ENCODE measurements around the gene OGT. TPM values are rescaled to one million over a fixed set of nuclear protein-coding genes. Genes with fewer than 3 reads are reported as not detected.
"Not testable (repeated sequence)": the region's sequence is repeated elsewhere in the genome, so short reads cannot be mapped to it uniquely, and the experiment has no call there.

Gene OGT
- total RNA-seq, 1 experiment from 2014 or later, result 282 TPM

DNA sequence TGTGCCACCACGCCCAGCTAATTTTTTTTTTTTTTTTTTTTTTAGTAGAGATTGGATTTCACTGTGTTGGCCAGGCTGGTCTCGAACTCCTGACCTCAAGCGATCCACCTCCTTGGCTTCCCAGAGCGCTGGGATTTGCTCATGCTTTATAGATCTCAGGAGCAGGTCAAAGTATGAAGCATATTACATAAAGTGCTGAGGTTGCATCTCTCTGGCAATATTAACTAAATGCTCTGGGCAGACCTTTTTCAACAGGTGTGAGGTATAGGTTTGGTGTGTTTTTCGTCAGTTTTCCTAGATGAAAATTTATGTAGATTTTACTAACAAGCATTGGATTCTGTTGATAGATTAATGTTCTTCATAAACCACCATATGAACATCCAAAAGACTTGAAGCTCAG is 26.0 kb downstream of the OGT start:
- H3K4me1 Mint-ChIP-seq (ENCODE audit: insufficient read depth, unreplicated experiment), result no peaks in the 10 kb centered on the region
- no peak for DNase-seq (ENCODE audit: unreplicated experiment)
- no TSS peak for BruUV-seq (replicated peaks)
- H3K4me3 Mint-ChIP-seq (ENCODE audit: unreplicated experiment), result no peak overlapping the region
- CTCF ChIA-PET, result no interaction called here
- H3K9me3 Mint-ChIP-seq (ENCODE audit: unreplicated experiment), result no peaks in the 10 kb centered on the region
- peaks cover 90% of the 10 kb centered on the region for H3K36me3 Mint-ChIP-seq (ENCODE audit: insufficient read depth, unreplicated experiment)
- POLR2A ChIA-PET, result no interaction called here
- TF ChIP-seq, protein P1, sequence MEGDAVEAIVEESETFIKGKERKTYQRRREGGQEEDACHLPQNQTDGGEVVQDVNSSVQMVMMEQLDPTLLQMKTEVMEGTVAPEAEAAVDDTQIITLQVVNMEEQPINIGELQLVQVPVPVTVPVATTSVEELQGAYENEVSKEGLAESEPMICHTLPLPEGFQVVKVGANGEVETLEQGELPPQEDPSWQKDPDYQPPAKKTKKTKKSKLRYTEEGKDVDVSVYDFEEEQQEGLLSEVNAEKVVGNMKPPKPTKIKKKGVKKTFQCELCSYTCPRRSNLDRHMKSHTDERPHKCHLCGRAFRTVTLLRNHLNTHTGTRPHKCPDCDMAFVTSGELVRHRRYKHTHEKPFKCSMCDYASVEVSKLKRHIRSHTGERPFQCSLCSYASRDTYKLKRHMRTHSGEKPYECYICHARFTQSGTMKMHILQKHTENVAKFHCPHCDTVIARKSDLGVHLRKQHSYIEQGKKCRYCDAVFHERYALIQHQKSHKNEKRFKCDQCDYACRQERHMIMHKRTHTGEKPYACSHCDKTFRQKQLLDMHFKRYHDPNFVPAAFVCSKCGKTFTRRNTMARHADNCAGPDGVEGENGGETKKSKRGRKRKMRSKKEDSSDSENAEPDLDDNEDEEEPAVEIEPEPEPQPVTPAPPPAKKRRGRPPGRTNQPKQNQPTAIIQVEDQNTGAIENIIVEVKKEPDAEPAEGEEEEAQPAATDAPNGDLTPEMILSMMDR (IDR thresholded peaks at IDR 0.05; ENCODE audit: unreplicated experiment), result no peak
- peaks cover 48% of the 10 kb centered on the region for H3K27me3 Mint-ChIP-seq (ENCODE audit: insufficient read depth, unreplicated experiment)
- intact Hi-C loops (cut with micrococcal nuclease), result no loop called here
- no peak overlapping the region for H3K27ac Mint-ChIP-seq (ENCODE audit: low read depth, unreplicated experiment)

DNA sequence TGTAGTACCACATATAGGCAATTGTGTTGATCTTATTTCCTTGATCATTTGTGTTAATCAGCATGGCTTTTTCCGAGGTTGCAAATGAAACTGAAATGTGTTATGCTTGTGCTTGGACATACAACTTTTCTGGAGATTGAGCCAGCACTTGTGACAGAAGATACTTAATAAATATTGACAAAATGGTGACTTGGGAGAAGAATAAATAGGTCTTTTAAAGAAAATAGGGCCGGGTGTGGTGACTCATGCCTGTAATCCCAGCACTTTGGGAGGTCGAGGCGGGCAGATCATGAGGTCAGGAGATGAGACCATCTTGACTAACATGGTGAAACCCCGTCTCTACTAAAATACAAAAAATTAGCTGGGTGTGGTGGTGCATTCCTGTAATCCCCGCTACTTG is 26.9 kb downstream of the OGT start:
- CTCF ChIA-PET, result interaction anchor here (0.7 kb wide), 1 partner anchor 568 kb away, joined by 3 read pairs; no protein-coding TSS in a partner anchor
- BruUV-seq (replicated peaks); H3K4me3 Mint-ChIP-seq (ENCODE audit: unreplicated experiment); POLR2A ChIA-PET; DNase-seq (ENCODE audit: unreplicated experiment); H3K9me3 Mint-ChIP-seq (ENCODE audit: unreplicated experiment); H3K4me1 Mint-ChIP-seq (ENCODE audit: insufficient read depth, unreplicated experiment); intact Hi-C loops (cut with micrococcal nuclease); H3K27ac Mint-ChIP-seq (ENCODE audit: low read depth, unreplicated experiment): not testable (repeated sequence)
- peaks cover 55% of the 10 kb centered on the region for H3K27me3 Mint-ChIP-seq (ENCODE audit: insufficient read depth, unreplicated experiment)
- peaks cover 92% of the 10 kb centered on the region for H3K36me3 Mint-ChIP-seq (ENCODE audit: insufficient read depth, unreplicated experiment)

DNA sequence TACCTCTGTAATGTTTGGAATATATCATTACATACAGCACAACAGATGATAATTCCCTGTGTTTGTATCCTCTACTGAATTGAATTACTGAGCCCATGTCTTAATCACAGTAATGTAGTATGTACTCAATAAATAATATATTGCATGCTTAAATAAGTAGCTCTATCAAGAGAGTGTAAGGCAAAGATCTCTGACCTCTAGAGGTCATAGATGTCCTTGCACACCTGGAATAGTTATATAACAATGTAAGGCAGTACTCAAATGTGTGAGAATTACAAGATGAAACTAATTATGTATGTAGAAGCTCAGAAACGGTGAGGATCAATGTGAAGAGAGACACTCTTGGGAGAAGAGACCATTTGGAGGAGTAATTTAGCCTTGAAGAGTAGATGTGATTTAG is 31.0 kb downstream of the OGT start:
- Mint-ChIP-seq H3K27ac (ENCODE audit: low read depth, unreplicated experiment) (no peak overlapping the region), H3K9me3 (ENCODE audit: unreplicated experiment) (no peaks in the 10 kb centered on the region), H3K4me3 (ENCODE audit: unreplicated experiment) (no peak overlapping the region), H3K36me3 (ENCODE audit: insufficient read depth, unreplicated experiment) (peaks cover 95% of the 10 kb centered on the region), H3K4me1 (ENCODE audit: insufficient read depth, unreplicated experiment) (no peaks in the 10 kb centered on the region), H3K27me3 (ENCODE audit: insufficient read depth, unreplicated experiment) (peaks cover 53% of the 10 kb centered on the region)
- BruUV-seq (replicated peaks), result no TSS peak
- ChIA-PET CTCF (interaction anchor here (0.5 to 1.6 kb wide), 2 partner anchors 13 to 88 kb away, joined by 3 to 5 read pairs; no protein-coding TSS in a partner anchor), POLR2A (no interaction called here)
- no peak for DNase-seq (ENCODE audit: unreplicated experiment)
- TF ChIP-seq, protein P1 (IDR thresholded peaks at IDR 0.05; ENCODE audit: unreplicated experiment), result no peak
- intact Hi-C loops (cut with micrococcal nuclease), result no loop called here

DNA sequence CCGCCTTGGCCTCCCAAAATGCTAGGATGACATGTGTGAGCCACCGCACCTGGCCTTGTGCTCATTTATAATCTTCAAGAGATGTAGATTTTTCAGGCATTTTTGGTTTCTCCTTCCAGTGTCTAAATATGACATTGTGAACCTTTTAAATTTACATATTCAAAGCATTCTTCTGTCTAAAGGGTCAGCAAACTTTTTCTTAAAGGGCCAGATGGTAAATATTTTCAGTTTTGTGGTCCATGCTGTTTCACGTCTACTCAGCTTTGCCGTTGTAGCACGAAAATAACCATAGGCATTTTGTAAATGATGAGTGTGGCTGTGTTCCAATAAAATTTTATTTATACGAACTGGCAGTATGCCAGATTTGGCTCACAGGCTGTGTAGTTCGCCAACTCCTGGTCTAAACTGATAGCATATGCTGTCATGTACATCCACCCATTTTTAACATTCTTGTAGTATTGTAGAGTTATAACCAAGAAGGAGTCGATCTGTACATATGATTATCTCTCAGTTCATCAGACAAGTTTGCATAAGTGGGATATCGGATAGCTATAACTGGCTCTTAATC is 32.7 kb downstream of the OGT start:
- H3K27ac Mint-ChIP-seq (ENCODE audit: low read depth, unreplicated experiment), result no peak overlapping the region
- DNase-seq (ENCODE audit: unreplicated experiment), result no peak
- intact Hi-C loops (cut with micrococcal nuclease), result no loop called here
- H3K4me1 Mint-ChIP-seq (ENCODE audit: insufficient read depth, unreplicated experiment), result no peaks in the 10 kb centered on the region
- POLR2A ChIA-PET, result interaction anchor here (0.6 to 1.0 kb wide), 2 partner anchors 64 to 158 kb away, joined by 3 read pairs; no protein-coding TSS in a partner anchor
- no TSS peak for BruUV-seq (replicated peaks)
- H3K36me3 Mint-ChIP-seq (ENCODE audit: insufficient read depth, unreplicated experiment), result peaks cover 91% of the 10 kb centered on the region
- no peak overlapping the region for H3K4me3 Mint-ChIP-seq (ENCODE audit: unreplicated experiment)
- CTCF ChIA-PET, result interaction anchor here (0.6 to 1.0 kb wide), 2 partner anchors 14 to 85 kb away, joined by 3 read pairs; no protein-coding TSS in a partner anchor
- no peaks in the 10 kb centered on the region for H3K9me3 Mint-ChIP-seq (ENCODE audit: unreplicated experiment)
- TF ChIP-seq, protein P1 (IDR thresholded peaks at IDR 0.05; ENCODE audit: unreplicated experiment), result no peak
- H3K27me3 Mint-ChIP-seq (ENCODE audit: insufficient read depth, unreplicated experiment), result peaks cover 43% of the 10 kb centered on the region

DNA sequence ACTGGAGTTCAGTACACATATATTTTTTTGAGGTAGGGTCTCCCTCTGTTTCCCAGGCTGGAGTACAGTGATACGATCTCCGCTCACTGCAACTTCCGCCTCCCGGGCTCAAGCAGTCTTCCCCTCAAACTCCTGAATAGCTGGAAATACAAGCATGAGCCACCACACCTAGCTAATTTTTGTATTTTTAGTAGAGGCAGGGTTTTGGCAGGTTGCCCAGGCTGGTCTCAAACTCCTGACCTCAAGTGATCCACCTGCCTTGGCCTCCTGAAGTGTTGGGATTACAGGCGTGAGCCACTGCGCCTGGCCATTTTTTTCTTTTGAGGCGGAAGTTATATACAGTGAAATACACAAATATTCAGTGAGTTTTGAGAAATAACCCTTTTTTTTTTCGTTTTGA is 38.5 kb downstream of the OGT start:
- POLR2A ChIA-PET; DNase-seq (ENCODE audit: unreplicated experiment); intact Hi-C loops (cut with micrococcal nuclease); BruUV-seq (replicated peaks); H3K9me3 Mint-ChIP-seq (ENCODE audit: unreplicated experiment); H3K27ac Mint-ChIP-seq (ENCODE audit: low read depth, unreplicated experiment); H3K4me3 Mint-ChIP-seq (ENCODE audit: unreplicated experiment); H3K4me1 Mint-ChIP-seq (ENCODE audit: insufficient read depth, unreplicated experiment): not testable (repeated sequence)
- Mint-ChIP-seq H3K36me3 (ENCODE audit: insufficient read depth, unreplicated experiment) (peaks cover 79% of the 10 kb centered on the region), H3K27me3 (ENCODE audit: insufficient read depth, unreplicated experiment) (peaks cover 29% of the 10 kb centered on the region)
- CTCF ChIA-PET, result interaction anchor here (0.7 kb wide), 1 partner anchor 24 kb away, joined by 3 read pairs; no protein-coding TSS in a partner anchor
